Heart left ventricle (tissue), 13 donors: Measurements from ENCODE around the gene POLR2B.

Experiments used
- POLR2A ChIP-seq, 2 donors: fragments of 450-650 bp; IDR thresholded peaks; one replicate each; pipeline ENCODE4 v1.6.1; 2017; ENCODE audit warnings: antibody characterized with exemption in 2 of 2, mild to moderate bottlenecking in 2 of 2, moderate library complexity in 2 of 2
- TF ChIP-seq, protein P1 (sequence below), 12 donors: fragments of 200-600 bp; sonication (generic) in 4 of 12; IDR thresholded peaks; one replicate each; pipeline versions ENCODE4 v1.5.0 to v1.8.0; 2018 to 2022; ENCODE audit warnings: antibody characterized with exemption in 12 of 12, mild to moderate bottlenecking in 5 of 12
- donor health status: ischemic (EF 13 %, LVEDD 7.1; RV severe dilation, severe dysfunction).
- donor health status: DM: no; HTN: yes; CAD: no.
- donor health status: DM: no; HTN: no; CAD: no.
- donor health status: ischemic (EF 25% LVEDD 6.9; RV normal size, moderate dysfunction).
- donor health status: ischemic (EF 25% LVEDD 5.7; RV mildly dilated, moderate dysfunction).
- donor health status: ischemic (EF 35%, LVEDD 5.7; RV mildly dilated, moderate dysfunction).
- donor health status: nonischemic (EF 11% LVEDD 7.7; RV severe dilation, severe dysfunction).
- donor health status: DM: yes; HTN: yes; CAD: no.
- donor health status: PGD.
- donor health status: ischemic (EF 29% LVEDD 5.4; RV normal size, mild dysfunction).
- donor health status: nonischemic (EF 23%, LVEDD 6.1; RV moderate dilation, normal function).

DNA sequence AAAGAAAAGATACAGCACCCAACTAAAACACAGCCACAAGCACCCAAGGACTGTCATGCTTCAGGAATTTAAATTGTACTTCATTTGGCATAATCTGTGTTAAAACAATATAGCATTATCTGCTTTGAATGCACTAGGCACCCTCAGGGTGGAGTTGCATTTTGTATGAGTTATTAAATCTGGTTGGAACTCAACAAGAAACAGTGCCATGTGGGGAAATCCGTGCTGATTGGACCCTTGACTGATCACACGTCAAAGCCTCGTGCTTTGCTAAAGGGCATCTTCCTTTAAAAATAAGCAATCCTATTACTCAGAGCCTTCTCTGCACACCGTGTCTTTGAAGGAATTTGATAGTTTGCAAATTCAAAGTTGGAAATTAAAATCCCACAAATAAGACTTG, 96.0 kb downstream of the POLR2B start:
- TF ChIP-seq, protein P1, sequence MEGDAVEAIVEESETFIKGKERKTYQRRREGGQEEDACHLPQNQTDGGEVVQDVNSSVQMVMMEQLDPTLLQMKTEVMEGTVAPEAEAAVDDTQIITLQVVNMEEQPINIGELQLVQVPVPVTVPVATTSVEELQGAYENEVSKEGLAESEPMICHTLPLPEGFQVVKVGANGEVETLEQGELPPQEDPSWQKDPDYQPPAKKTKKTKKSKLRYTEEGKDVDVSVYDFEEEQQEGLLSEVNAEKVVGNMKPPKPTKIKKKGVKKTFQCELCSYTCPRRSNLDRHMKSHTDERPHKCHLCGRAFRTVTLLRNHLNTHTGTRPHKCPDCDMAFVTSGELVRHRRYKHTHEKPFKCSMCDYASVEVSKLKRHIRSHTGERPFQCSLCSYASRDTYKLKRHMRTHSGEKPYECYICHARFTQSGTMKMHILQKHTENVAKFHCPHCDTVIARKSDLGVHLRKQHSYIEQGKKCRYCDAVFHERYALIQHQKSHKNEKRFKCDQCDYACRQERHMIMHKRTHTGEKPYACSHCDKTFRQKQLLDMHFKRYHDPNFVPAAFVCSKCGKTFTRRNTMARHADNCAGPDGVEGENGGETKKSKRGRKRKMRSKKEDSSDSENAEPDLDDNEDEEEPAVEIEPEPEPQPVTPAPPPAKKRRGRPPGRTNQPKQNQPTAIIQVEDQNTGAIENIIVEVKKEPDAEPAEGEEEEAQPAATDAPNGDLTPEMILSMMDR (IDR thresholded peaks at IDR 0.05): no peak
- no peak for TF ChIP-seq POLR2A (IDR thresholded peaks at IDR 0.05)
